DND-41 (cell line): ENCODE data around the gene CCDC148.

Experiments used
- ATAC-seq: fragments of 200-7000 bp; cut with Tn5 transposase; 3 replicates; pipeline ENCODE4 v1.9.1; 2021; ENCODE audit warnings: low read depth; ENCODE audit not compliant: insufficient read depth
- DNase-seq: peaks from one replicate; pipeline ENCODE4 v3.0.0-alpha.2; 2020
- H2AFZ ChIP-seq: 2 replicates; pipeline ENCODE4 v1.6.0; 2012; ENCODE audit warnings: low read depth, low read length
- H3K27ac ChIP-seq: 2 replicates; pipeline ENCODE4 v1.5.1; 2012; ENCODE audit warnings: low read length, inconsistent platforms
- H3K27me3 ChIP-seq: fragments of 200-600 bp; sonication (generic); 2 replicates; pipeline ENCODE4 v1.6.0; 2012; ENCODE audit warnings: low read length, mild to moderate bottlenecking, inconsistent platforms; ENCODE audit not compliant: insufficient read depth, poor library complexity
- H3K36me3 ChIP-seq: 2 replicates; pipeline ENCODE4 v1.5.1; 2012; ENCODE audit warnings: low read length, inconsistent platforms; ENCODE audit not compliant: insufficient read depth
- H3K4me1 ChIP-seq: 2 replicates; pipeline ENCODE4 v1.5.1; 2012; ENCODE audit warnings: mild to moderate bottlenecking, low read length; ENCODE audit not compliant: insufficient read depth
- H3K4me2 ChIP-seq: 2 replicates; pipeline ENCODE4 v1.6.0; 2012; ENCODE audit warnings: mild to moderate bottlenecking, moderate library complexity, low read length, inconsistent platforms; ENCODE audit not compliant: insufficient read depth
- H3K4me3 ChIP-seq, 2 experiments: fragments of 200-600 bp in 1 of 2; shearing (Covaris generic) in 1 of 2; 2 replicates each; pipeline ENCODE4 v1.5.1; 2012 to 2016; ENCODE audit warnings: inconsistent platforms in 2 of 2, low read length in 2 of 2, mild to moderate bottlenecking in 2 of 2, low read depth in 1 of 2, moderate library complexity in 1 of 2
- H3K79me2 ChIP-seq: 2 replicates; pipeline ENCODE4 v1.6.0; 2012; ENCODE audit warnings: low read length, inconsistent platforms; ENCODE audit not compliant: insufficient read depth
- H3K9ac ChIP-seq: 2 replicates; pipeline ENCODE4 v1.6.0; 2012; ENCODE audit warnings: low read depth, mild to moderate bottlenecking, inconsistent platforms, low read length, moderate library complexity
- H3K9me3 ChIP-seq: 2 replicates; pipeline ENCODE4 v1.5.1; 2012; ENCODE audit warnings: low read length, moderate library complexity, mild to moderate bottlenecking, inconsistent platforms; ENCODE audit not compliant: insufficient read depth, severe bottlenecking
- H4K20me1 ChIP-seq: 2 replicates; pipeline ENCODE4 v1.6.0; 2012; ENCODE audit warnings: low read length; ENCODE audit not compliant: insufficient read depth
- CTCF ChIP-seq: IDR thresholded peaks from 2 replicates; pipeline ENCODE4 v1.5.1; 2012; ENCODE audit warnings: borderline replicate concordance, low read length, moderate library complexity, mild to moderate bottlenecking; ENCODE audit not compliant: poor library complexity, severe bottlenecking; ENCODE audit errors: extremely low read depth
- EZH2 ChIP-seq: IDR thresholded peaks from 3 replicates; pipeline ENCODE4 v1.6.1; 2012; ENCODE audit warnings: borderline replicate concordance, low read depth, mild to moderate bottlenecking, moderate library complexity, low read length, inconsistent platforms; ENCODE audit not compliant: severe bottlenecking

CCDC148 gene

GRCh38 chr2:158192515-158193443 lies 263.8 kb downstream of the CCDC148 start:
- H3K36me3 ChIP-seq: no peaks in the 10 kb centered on the region
- no peak for TF ChIP-seq CTCF
- TF ChIP-seq EZH2: no peak
- no peaks in the 10 kb centered on the region for H3K79me2 ChIP-seq
- H3K27ac ChIP-seq: no peak overlapping the region
- DNase-seq (no peak), ATAC-seq (no peak)
- no peak overlapping the region for H3K4me3 ChIP-seq
- H3K9me3 ChIP-seq: no peaks in the 10 kb centered on the region
- H3K4me1 ChIP-seq: no peaks in the 10 kb centered on the region
- no peak overlapping the region for H3K9ac ChIP-seq
- no peaks in the 10 kb centered on the region for H4K20me1 ChIP-seq
- peaks cover 8% of the 10 kb centered on the region for H3K27me3 ChIP-seq
- H2AFZ ChIP-seq: no peak overlapping the region
- H3K4me2 ChIP-seq: no peak overlapping the region

DNA sequence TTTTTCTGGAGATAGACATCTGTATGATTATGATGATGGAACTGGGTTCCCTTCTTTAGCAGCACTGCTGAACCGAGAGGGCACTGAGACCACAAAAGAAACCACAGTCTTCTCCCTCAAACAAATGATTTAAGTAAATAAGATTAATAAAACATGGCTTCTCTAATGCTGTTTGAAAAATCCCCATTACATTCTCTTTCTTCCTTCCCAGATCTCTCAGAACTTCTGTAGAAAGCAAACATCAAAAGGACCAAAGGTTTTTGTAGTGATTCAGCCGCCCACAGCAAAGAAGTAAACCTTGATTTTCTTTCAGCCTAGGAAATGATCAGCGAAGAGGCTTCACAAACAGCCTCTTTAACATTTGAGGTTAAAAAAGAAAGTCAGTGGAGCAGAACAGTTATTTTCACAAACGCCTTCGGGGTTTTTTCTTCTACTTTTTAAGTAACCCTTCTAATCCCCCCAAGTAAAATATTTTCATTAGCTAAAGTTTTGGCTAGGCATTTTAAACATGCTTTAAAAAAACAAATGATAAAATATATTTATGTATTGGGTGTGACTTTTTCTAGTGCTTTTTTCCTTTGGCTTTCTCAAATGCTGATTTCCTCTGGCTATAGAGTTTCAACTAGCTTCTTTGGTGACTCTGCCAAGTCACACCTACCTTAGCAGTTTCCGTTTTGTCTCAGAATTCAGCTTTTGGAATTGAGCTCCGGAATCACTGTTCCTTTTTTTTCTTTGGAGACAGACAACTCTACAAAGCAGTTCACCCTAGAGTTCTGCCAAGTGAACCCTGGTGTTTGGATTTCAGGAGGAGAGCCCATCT lies 265.3 kb downstream of the CCDC148 start:
- Histone ChIP-seq H3K27ac (no peak overlapping the region), H3K4me3 (no peak overlapping the region), H2AFZ (no peak overlapping the region), H3K4me2 (no peak overlapping the region), H4K20me1 (no peaks in the 10 kb centered on the region), H3K36me3 (no peaks in the 10 kb centered on the region), H3K9me3 (no peaks in the 10 kb centered on the region), H3K4me1 (no peaks in the 10 kb centered on the region), H3K79me2 (no peaks in the 10 kb centered on the region), H3K27me3 (peaks cover 8% of the 10 kb centered on the region), H3K9ac (no peak overlapping the region)
- peak; percentile 40 for DNase-seq
- peak; percentile 92 for ATAC-seq
- TF ChIP-seq CTCF (no peak), EZH2 (no peak)

GRCh38 chr2:158189526-158189925 lies 267.0 kb downstream of the CCDC148 start:
- Histone ChIP-seq H3K79me2 (no peaks in the 10 kb centered on the region), H3K9ac (no peak overlapping the region), H3K36me3 (no peaks in the 10 kb centered on the region), H3K4me3 (no peak overlapping the region), H2AFZ (no peak overlapping the region), H3K9me3 (no peaks in the 10 kb centered on the region), H3K27me3 (peaks cover 4% of the 10 kb centered on the region), H3K4me2 (no peak overlapping the region), H3K4me1 (no peaks in the 10 kb centered on the region), H3K27ac (no peak overlapping the region), H4K20me1 (no peaks in the 10 kb centered on the region)
- ATAC-seq (no peak), DNase-seq (no peak)
- no peak for TF ChIP-seq CTCF
- no peak for TF ChIP-seq EZH2
